HL-60 (cell line): ENCODE measurements around the gene HHATL.

ENCODE experiments used
- DNase-seq, 2 experiments: peaks; one replicate each; pipeline ENCODE4 v3.0.0-alpha.2; 2010 to 2020; ENCODE audit warnings: low read depth in 1 of 2, low spot score in 1 of 2
- H3K27ac ChIP-seq: fragments of 250-450 bp; sonication (Bioruptor Pico); replicated peaks from 2 replicates; pipeline ENCODE4 v1.5.1; 2020; ENCODE audit warnings: mild to moderate bottlenecking, moderate library complexity
- H3K27me3 ChIP-seq: fragments of 250-450 bp; sonication (Bioruptor Pico); 2 replicates; pipeline ENCODE4 v1.5.1; 2021; ENCODE audit warnings: mild to moderate bottlenecking, moderate library complexity; ENCODE audit not compliant: insufficient read depth, poor library complexity, severe bottlenecking
- H3K4me3 ChIP-seq: replicated peaks from 2 replicates; pipeline ENCODE4 v1.5.1; 2011; ENCODE audit warnings: mild to moderate bottlenecking, control low read depth, low read length; ENCODE audit not compliant: insufficient read depth
- GABPA ChIP-seq: IDR thresholded peaks from 2 replicates; pipeline ENCODE4 v1.6.1; 2012; ENCODE audit warnings: low read depth
- POLR2AphosphoS5 ChIP-seq: IDR thresholded peaks from 2 replicates; pipeline ENCODE4 v1.6.1; 2012; ENCODE audit warnings: low read depth
- SPI1 ChIP-seq: IDR thresholded peaks from 2 replicates; pipeline ENCODE4 v1.6.1; 2012; ENCODE audit warnings: low read depth, mild to moderate bottlenecking, borderline replicate concordance
- TF ChIP-seq, protein P1 (sequence below): IDR thresholded peaks from one replicate; pipeline ENCODE4 v1.5.1; 2011; ENCODE audit warnings: low read length, control low read depth, inconsistent platforms; ENCODE audit not compliant: insufficient read depth
- TF ChIP-seq, protein P2 (sequence below): IDR thresholded peaks from 2 replicates; pipeline ENCODE4 v1.6.1; 2012; ENCODE audit warnings: low read depth; ENCODE audit not compliant: insufficient replicate concordance

Gene HHATL

DNA sequence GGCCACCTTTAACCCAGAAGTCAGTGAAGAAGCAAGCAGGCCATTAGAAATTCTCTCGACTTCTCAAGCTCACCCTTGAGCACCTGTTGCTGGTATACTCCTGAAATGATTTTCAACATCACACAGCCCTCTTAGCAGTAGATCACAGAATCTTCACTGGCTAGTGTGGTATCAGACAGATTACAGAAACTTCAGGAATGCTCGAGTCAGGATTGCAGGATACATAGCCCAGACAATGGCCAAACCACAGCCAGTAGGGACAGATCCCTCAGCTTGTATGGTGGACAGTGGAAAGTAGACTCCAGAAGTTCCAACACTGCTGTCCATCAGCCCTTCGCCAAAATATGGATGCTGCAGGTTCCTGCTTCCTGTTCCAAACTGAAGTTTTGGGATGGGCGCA is 21.8 kb downstream of the HHATL start:
- TF ChIP-seq GABPA (no peak), POLR2AphosphoS5 (no peak), SPI1 (no peak)
- TF ChIP-seq, protein P1, sequence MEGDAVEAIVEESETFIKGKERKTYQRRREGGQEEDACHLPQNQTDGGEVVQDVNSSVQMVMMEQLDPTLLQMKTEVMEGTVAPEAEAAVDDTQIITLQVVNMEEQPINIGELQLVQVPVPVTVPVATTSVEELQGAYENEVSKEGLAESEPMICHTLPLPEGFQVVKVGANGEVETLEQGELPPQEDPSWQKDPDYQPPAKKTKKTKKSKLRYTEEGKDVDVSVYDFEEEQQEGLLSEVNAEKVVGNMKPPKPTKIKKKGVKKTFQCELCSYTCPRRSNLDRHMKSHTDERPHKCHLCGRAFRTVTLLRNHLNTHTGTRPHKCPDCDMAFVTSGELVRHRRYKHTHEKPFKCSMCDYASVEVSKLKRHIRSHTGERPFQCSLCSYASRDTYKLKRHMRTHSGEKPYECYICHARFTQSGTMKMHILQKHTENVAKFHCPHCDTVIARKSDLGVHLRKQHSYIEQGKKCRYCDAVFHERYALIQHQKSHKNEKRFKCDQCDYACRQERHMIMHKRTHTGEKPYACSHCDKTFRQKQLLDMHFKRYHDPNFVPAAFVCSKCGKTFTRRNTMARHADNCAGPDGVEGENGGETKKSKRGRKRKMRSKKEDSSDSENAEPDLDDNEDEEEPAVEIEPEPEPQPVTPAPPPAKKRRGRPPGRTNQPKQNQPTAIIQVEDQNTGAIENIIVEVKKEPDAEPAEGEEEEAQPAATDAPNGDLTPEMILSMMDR: no peak
- TF ChIP-seq, protein P2, sequence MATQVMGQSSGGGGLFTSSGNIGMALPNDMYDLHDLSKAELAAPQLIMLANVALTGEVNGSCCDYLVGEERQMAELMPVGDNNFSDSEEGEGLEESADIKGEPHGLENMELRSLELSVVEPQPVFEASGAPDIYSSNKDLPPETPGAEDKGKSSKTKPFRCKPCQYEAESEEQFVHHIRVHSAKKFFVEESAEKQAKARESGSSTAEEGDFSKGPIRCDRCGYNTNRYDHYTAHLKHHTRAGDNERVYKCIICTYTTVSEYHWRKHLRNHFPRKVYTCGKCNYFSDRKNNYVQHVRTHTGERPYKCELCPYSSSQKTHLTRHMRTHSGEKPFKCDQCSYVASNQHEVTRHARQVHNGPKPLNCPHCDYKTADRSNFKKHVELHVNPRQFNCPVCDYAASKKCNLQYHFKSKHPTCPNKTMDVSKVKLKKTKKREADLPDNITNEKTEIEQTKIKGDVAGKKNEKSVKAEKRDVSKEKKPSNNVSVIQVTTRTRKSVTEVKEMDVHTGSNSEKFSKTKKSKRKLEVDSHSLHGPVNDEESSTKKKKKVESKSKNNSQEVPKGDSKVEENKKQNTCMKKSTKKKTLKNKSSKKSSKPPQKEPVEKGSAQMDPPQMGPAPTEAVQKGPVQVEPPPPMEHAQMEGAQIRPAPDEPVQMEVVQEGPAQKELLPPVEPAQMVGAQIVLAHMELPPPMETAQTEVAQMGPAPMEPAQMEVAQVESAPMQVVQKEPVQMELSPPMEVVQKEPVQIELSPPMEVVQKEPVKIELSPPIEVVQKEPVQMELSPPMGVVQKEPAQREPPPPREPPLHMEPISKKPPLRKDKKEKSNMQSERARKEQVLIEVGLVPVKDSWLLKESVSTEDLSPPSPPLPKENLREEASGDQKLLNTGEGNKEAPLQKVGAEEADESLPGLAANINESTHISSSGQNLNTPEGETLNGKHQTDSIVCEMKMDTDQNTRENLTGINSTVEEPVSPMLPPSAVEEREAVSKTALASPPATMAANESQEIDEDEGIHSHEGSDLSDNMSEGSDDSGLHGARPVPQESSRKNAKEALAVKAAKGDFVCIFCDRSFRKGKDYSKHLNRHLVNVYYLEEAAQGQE: no peak
- DNase-seq: no peak

DNA sequence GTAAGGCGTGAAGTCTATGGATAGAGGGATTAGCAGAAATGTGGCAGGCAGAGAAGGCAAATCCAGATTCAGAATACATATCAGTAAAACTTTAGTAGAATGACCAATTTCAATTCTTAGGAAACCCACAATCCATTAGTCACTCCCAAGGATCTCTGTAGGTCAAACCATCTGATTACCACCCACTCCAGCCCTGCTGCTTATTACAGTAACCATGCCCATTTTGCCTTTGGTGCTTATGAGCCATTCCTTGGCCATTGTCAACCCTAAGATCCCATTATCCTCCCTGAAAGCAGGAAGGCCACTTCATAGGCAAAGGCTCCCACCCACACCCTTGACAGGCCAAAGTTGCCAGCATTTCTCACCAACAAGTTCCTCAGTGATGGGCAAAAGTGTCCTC is 22.3 kb downstream of the HHATL start:
- Histone ChIP-seq H3K27me3 (no peaks in the 10 kb centered on the region), H3K4me3 (no peak overlapping the region), H3K27ac (no peak overlapping the region)
- no peak for DNase-seq
- no peak for TF ChIP-seq POLR2AphosphoS5
- TF ChIP-seq, protein P1: no peak
- TF ChIP-seq SPI1: no peak
- TF ChIP-seq GABPA: no peak
- TF ChIP-seq, protein P2: no peak

More for the DNA sequence above, 21.8 kb downstream of the HHATL start:
- no peak overlapping the region for H3K4me3 ChIP-seq
- no peaks in the 10 kb centered on the region for H3K27me3 ChIP-seq
- H3K27ac ChIP-seq: no peak overlapping the region

DNA sequence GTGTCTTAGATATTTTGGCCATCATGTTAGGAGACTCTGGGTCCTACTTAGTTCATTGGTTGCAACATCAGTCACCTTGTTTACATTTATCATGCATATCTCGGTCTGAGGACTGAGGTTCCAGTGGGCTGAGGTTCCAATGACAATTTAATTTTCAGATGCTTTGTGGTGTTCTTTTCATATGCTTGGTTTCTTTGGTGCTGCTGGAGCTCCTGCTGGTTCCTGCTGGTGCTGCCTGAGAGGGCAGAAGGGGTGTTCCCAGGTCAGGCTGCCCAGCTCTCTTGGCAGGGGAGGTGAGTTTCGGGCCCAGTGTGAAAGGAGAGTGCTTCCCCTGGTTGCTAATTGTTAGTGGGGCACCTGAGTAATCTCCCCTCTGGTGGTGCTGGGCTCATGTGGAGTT is 24.2 kb downstream of the HHATL start:
- no peak for TF ChIP-seq GABPA
- TF ChIP-seq, protein P1: no peak
- no peak for TF ChIP-seq SPI1
- TF ChIP-seq, protein P2: no peak
- TF ChIP-seq POLR2AphosphoS5: no peak
- Histone ChIP-seq H3K27ac (no peak overlapping the region), H3K4me3 (no peak overlapping the region), H3K27me3 (no peaks in the 10 kb centered on the region)
- DNase-seq: no peak
